ENCODE measurements around the gene MSL1. TPM values are rescaled to one million over a fixed set of nuclear protein-coding genes. Genes with fewer than 3 reads are reported as not detected.

MSL1 gene
- total RNA-seq, 8 experiments from 2014 or later, result 38.9 to 89.2 (median 75.5) TPM

- in situ Hi-C loops (cut with MboI; ENCODE audit: low pct_unique_long_range_greater_than_20kb in 2 of 9, low sequenced_read_pairs in 9 of 9, unreplicated experiment in 9 of 9), result no loop called here
- H3K4me1 ChIP-seq (replicated peaks in 1 of 2), result peaks cover 5 to 8% of the 10 kb centered on the region in 2 donors
- peak in 6 of 8 experiments; percentile 23 to 83 (median 49) for ATAC-seq (replicated peaks in 6 of 8)
- 0 to 89% (median 66%) methylated on average over 1 to 10 of the region's 17 CpGs; no CpG with 5 or more reads in 3 of the 10 experiments for WGBS, 10 experiments
- H3K27ac ChIP-seq, result no peak overlapping the region
- no peak overlapping the region for H3K4me3 ChIP-seq
Measured at GRCh38 chr17:40086150-40087044, 35.4 kb upstream of the MSL1 start.

- Histone ChIP-seq H3K4me3 (no peak overlapping the region), H3K4me1 (replicated peaks in 1 of 2) (peaks cover 12 to 16% of the 10 kb centered on the region in 2 donors), H3K27ac (no peak overlapping the region)
- in situ Hi-C loops (cut with MboI; ENCODE audit: low pct_unique_long_range_greater_than_20kb in 2 of 9, low sequenced_read_pairs in 9 of 9, unreplicated experiment in 9 of 9), result no loop called here
- WGBS, 10 experiments, result 86 to 100% (median 100%) methylated on average over 1 of the region's 6 CpGs; no CpG with 5 or more reads in 6 of the 10 experiments
- ATAC-seq (replicated peaks in 6 of 8), result no peak
Measured at GRCh38 chr17:40087049-40087794, 34.5 kb upstream of the MSL1 start.

GRCh38 chr17:40087903-40088718, 33.7 kb upstream of the MSL1 start:
- Histone ChIP-seq H3K4me3 (no peak overlapping the region), H3K27ac (no peak overlapping the region), H3K4me1 (replicated peaks in 1 of 2) (peaks cover 20 to 22% of the 10 kb centered on the region in 2 donors)
- no peak for ATAC-seq (replicated peaks in 6 of 8)
- 67 to 100% (median 85%) methylated on average over 1 to 17 of the region's 28 CpGs; no CpG with 5 or more reads in 2 of the 10 experiments for WGBS, 10 experiments
- in situ Hi-C loops (cut with MboI; ENCODE audit: low pct_unique_long_range_greater_than_20kb in 2 of 9, low sequenced_read_pairs in 9 of 9, unreplicated experiment in 9 of 9), result no loop called here

GRCh38 chr17:40089077-40089895, 32.5 kb upstream of the MSL1 start:
- ATAC-seq (replicated peaks in 6 of 8), result no peak
- H3K27ac ChIP-seq, result no peak overlapping the region
- H3K4me3 ChIP-seq, result no peak overlapping the region
- peaks cover 20 to 22% of the 10 kb centered on the region in 2 donors for H3K4me1 ChIP-seq (replicated peaks in 1 of 2)
- in situ Hi-C loops (cut with MboI; ENCODE audit: low pct_unique_long_range_greater_than_20kb in 2 of 9, low sequenced_read_pairs in 9 of 9, unreplicated experiment in 9 of 9), result no loop called here
- 60 to 100% (median 83%) methylated on average over 1 to 3 of the region's 26 CpGs; no CpG with 5 or more reads in 7 of the 10 experiments for WGBS, 10 experiments

- no peak for ATAC-seq (replicated peaks in 6 of 8)
- H3K27ac ChIP-seq, result no peak overlapping the region
- peaks cover 20 to 22% of the 10 kb centered on the region in 2 donors for H3K4me1 ChIP-seq (replicated peaks in 1 of 2)
- WGBS, 10 experiments, result 20 to 77% (median 67%) methylated on average over 1 to 3 of the region's 14 CpGs; no CpG with 5 or more reads in 5 of the 10 experiments
- in situ Hi-C loops (cut with MboI; ENCODE audit: low pct_unique_long_range_greater_than_20kb in 2 of 9, low sequenced_read_pairs in 9 of 9, unreplicated experiment in 9 of 9), result no loop called here
- H3K4me3 ChIP-seq, result no peak overlapping the region
Measured at GRCh38 chr17:40090237-40091119, 31.3 kb upstream of the MSL1 start.

GRCh38 chr17:40091691-40092397, 29.9 kb upstream of the MSL1 start:
- in situ Hi-C loops (cut with MboI; ENCODE audit: low pct_unique_long_range_greater_than_20kb in 2 of 9, low sequenced_read_pairs in 9 of 9, unreplicated experiment in 9 of 9), result no loop called here
- H3K4me1 ChIP-seq (replicated peaks in 1 of 2), result peaks cover 20 to 22% of the 10 kb centered on the region in 2 donors
- no peak overlapping the region for H3K4me3 ChIP-seq
- peak; percentile 39 to 81 (median 59) for ATAC-seq (replicated peaks in 6 of 8)
- 17 to 60% methylated on average over 1 to 3 of the region's 18 CpGs; no CpG with 5 or more reads in 8 of the 10 experiments for WGBS, 10 experiments
- peak overlapping the region in 1 of 2 donors; percentile 64 for H3K27ac ChIP-seq

GRCh38 chr17:40092581-40092980, 29.2 kb upstream of the MSL1 start:
- H3K4me1 ChIP-seq (replicated peaks in 1 of 2), result peaks cover 20 to 22% of the 10 kb centered on the region in 2 donors
- no peak overlapping the region for H3K4me3 ChIP-seq
- no peak overlapping the region for H3K27ac ChIP-seq
- in situ Hi-C loops (cut with MboI; ENCODE audit: low pct_unique_long_range_greater_than_20kb in 2 of 9, low sequenced_read_pairs in 9 of 9, unreplicated experiment in 9 of 9), result no loop called here
- ATAC-seq (replicated peaks in 6 of 8), result no peak
- 60% methylated on average over 1 of the region's 3 CpGs; no CpG with 5 or more reads in 9 of the 10 experiments for WGBS, 10 experiments

GRCh38 chr17:40093005-40093579, 28.7 kb upstream of the MSL1 start:
- 60 to 100% (median 89%) methylated on average over 2 to 21 of the region's 29 CpGs; no CpG with 5 or more reads in 3 of the 10 experiments for WGBS, 10 experiments
- Histone ChIP-seq H3K4me3 (no peak overlapping the region), H3K4me1 (replicated peaks in 1 of 2) (peaks cover 20 to 22% of the 10 kb centered on the region in 2 donors), H3K27ac (peak overlapping the region in 1 of 2 donors; percentile 7)
- in situ Hi-C loops (cut with MboI; ENCODE audit: low pct_unique_long_range_greater_than_20kb in 2 of 9, low sequenced_read_pairs in 9 of 9, unreplicated experiment in 9 of 9), result no loop called here
- no peak for ATAC-seq (replicated peaks in 6 of 8)

GRCh38 chr17:40093580-40094201, 28.1 kb upstream of the MSL1 start:
- 0 to 100% (median 65%) methylated on average over 1 to 11 of the region's 16 CpGs; no CpG with 5 or more reads in 5 of the 10 experiments for WGBS, 10 experiments
- H3K27ac ChIP-seq, result no peak overlapping the region
- in situ Hi-C loops (cut with MboI; ENCODE audit: low pct_unique_long_range_greater_than_20kb in 2 of 9, low sequenced_read_pairs in 9 of 9, unreplicated experiment in 9 of 9), result no loop called here
- H3K4me3 ChIP-seq, result no peak overlapping the region
- ATAC-seq (replicated peaks in 6 of 8), result no peak
- H3K4me1 ChIP-seq (replicated peaks in 1 of 2), result peaks cover 24 to 26% of the 10 kb centered on the region in 2 donors

GRCh38 chr17:40094874-40095273, 26.9 kb upstream of the MSL1 start:
- no peak overlapping the region for H3K27ac ChIP-seq
- H3K4me1 ChIP-seq (replicated peaks in 1 of 2), result peaks cover 27 to 31% of the 10 kb centered on the region in 2 donors
- ATAC-seq (replicated peaks in 6 of 8), result no peak
- in situ Hi-C loops (cut with MboI; ENCODE audit: low pct_unique_long_range_greater_than_20kb in 2 of 9, low sequenced_read_pairs in 9 of 9, unreplicated experiment in 9 of 9), result no loop called here
- 79 to 100% (median 92%) methylated on average over 1 to 11 of the region's 14 CpGs; no CpG with 5 or more reads in 5 of the 10 experiments for WGBS, 10 experiments
- H3K4me3 ChIP-seq, result no peak overlapping the region

Data from motor neuron (in vitro differentiated cells).